Natural killer cell (primary cell): Measurements from ENCODE around the gene ACVR1. TPM values are rescaled to one million over a fixed set of nuclear protein-coding genes. Genes with fewer than 3 reads are reported as not detected.

Experiments used
- ATAC-seq, 3 donors: fragments of 150-1000 bp in 2 of 3; fragments of 200-7000 bp in 1 of 3; cut with Tn5 transposase; 1 replicate in 1 of 3; 2 replicates in 2 of 3; pipeline ENCODE4 v1.10.0; 2021; ENCODE audit warnings: mild to moderate bottlenecking in 2 of 3, moderate library complexity in 2 of 3
- DNase-seq, 2 donors: peaks; one replicate each; pipeline versions ENCODE4 v3.0.0 to v3.0.0-alpha.2; 2013 to 2021; ENCODE audit warnings: mixed read lengths in 1 of 2
- H3K27ac ChIP-seq: one replicate; pipeline ENCODE4 v1.5.1; 2013; ENCODE audit warnings: mild to moderate bottlenecking, low read length
- H3K27me3 ChIP-seq: one replicate; pipeline ENCODE4 v1.6.1; 2013; ENCODE audit warnings: low read length; ENCODE audit not compliant: control insufficient read depth, insufficient read depth
- H3K36me3 ChIP-seq: one replicate; pipeline ENCODE4 v1.6.1; 2013; ENCODE audit warnings: low read length; ENCODE audit not compliant: control insufficient read depth, insufficient read depth
- H3K4me1 ChIP-seq: one replicate; pipeline ENCODE4 v1.6.1; 2013; ENCODE audit warnings: low read length; ENCODE audit not compliant: control insufficient read depth, insufficient read depth
- H3K4me3 ChIP-seq: one replicate; pipeline ENCODE4 v1.5.1; 2013; ENCODE audit warnings: low read length
- H3K9me3 ChIP-seq: one replicate; pipeline ENCODE4 v1.6.1; 2013; ENCODE audit warnings: low read length; ENCODE audit not compliant: control insufficient read depth, insufficient read depth
- H3K27ac Mint-ChIP-seq, 2 donors: one replicate each; pipeline ENCODE4 v1.8.0; 2022; ENCODE audit warnings: mild to moderate bottlenecking in 2 of 2, mixed read lengths in 2 of 2, moderate library complexity in 1 of 2
- H3K27me3 Mint-ChIP-seq, 2 donors: one replicate each; pipeline ENCODE4 v1.8.0; 2022; ENCODE audit warnings: low read depth in 2 of 2, mixed read lengths in 2 of 2
- H3K36me3 Mint-ChIP-seq: one replicate; pipeline ENCODE4 v1.8.0; 2022; ENCODE audit warnings: mixed read lengths
- H3K4me1 Mint-ChIP-seq, 2 donors: one replicate each; pipeline ENCODE4 v1.8.0; 2022; ENCODE audit warnings: mixed read lengths in 2 of 2
- H3K4me3 Mint-ChIP-seq: one replicate; pipeline ENCODE4 v1.8.0; 2022; ENCODE audit warnings: mild to moderate bottlenecking, moderate library complexity, mixed read lengths
- H3K9me3 Mint-ChIP-seq, 2 donors: one replicate each; pipeline ENCODE4 v1.8.0; 2022; ENCODE audit warnings: mixed read lengths in 2 of 2
- CTCF ChIP-seq: fragments of 200-600 bp; IDR thresholded peaks from one replicate; pipeline ENCODE4 v1.8.0; 2022; ENCODE audit warnings: antibody characterized with exemption
- WGBS: methylation state at CpG from one replicate; pipeline ENCODE4 v1.1.7; 2013; ENCODE audit warnings: missing lambda C conversion rate; ENCODE audit not compliant: insufficient coverage; 5-methylcytosine and 5-hydroxymethylcytosine counted together
- intact Hi-C: fragments of 100-400 bp; cut with micrococcal nuclease; formaldehyde crosslinking; loops from one replicate; pipeline ENCODE4 v1.14.2; 2022
- total RNA-seq, 4 donors: library from RNA; stranded (reverse); fragments of 120-200 nt in 1 of 4; gene quantifications; one replicate each; pipeline versions ENCODE4 v1.2.3 to v1.2.4, GENCODE V29; 2013 to 2022

ACVR1 gene
- total RNA-seq, 3 donors from 2014 or later (not counting 1 experiment from before 2014, with no cell fraction given), result 3.3 to 6.9 (median 6.1) TPM

DNA sequence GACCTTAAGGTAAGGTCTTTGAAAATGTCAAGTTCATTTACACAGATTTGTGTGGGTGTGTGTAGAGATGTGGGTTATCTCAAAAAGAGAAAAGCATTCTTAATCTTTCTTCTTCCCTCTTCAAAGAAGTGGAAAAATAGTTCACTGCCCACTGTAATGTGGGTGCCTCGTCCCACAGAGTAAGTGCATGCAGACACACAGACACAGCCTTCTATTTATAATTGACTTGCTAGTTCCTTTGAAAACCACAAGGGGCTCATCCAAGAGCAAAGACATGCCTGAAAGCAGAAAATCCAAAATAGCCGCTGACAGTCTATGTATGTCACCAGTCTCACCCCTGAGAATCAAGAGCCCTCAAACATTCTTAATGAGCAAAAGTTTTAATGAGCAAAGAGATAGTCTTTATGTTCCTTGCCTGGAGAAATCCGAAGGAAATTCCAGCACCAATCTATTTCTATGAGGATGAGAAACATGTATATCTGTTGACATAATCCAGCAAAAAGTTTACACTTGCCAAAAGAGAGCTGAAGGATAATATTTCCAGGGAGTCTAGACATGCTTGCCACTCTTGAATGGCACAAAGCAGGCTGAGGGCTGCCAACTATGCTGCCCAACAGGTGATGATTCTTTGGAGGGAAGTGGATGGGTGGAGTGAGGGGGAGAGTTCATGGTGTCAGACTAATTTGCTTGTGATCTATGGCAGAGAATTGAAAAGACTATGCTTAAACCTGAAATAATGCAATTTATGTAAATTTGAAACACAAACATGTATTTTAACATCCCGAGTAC lies 93.9 kb downstream of the ACVR1 start:
- no peak overlapping the region for H3K27ac ChIP-seq
- H3K36me3 ChIP-seq, result peaks cover 5% of the 10 kb centered on the region
- WGBS, result 48% methylated on average over 2 of the region's 4 CpGs
- DNase-seq, result no peak
- no peaks in the 10 kb centered on the region for H3K9me3 ChIP-seq
- H3K27me3 Mint-ChIP-seq, result no peaks in the 10 kb centered on the region
- H3K4me1 Mint-ChIP-seq, result peaks cover 7 to 8% of the 10 kb centered on the region in 2 donors
- intact Hi-C loops, result no loop called here
- H3K9me3 Mint-ChIP-seq, result no peaks in the 10 kb centered on the region
- no peak for ATAC-seq
- H3K4me3 ChIP-seq, result no peak overlapping the region
- no peaks in the 10 kb centered on the region for H3K27me3 ChIP-seq
- no peak overlapping the region for H3K27ac Mint-ChIP-seq
- no peak overlapping the region for H3K4me3 Mint-ChIP-seq
- no peaks in the 10 kb centered on the region for H3K4me1 ChIP-seq
- TF ChIP-seq CTCF, result no peak
- no peaks in the 10 kb centered on the region for H3K36me3 Mint-ChIP-seq

DNA sequence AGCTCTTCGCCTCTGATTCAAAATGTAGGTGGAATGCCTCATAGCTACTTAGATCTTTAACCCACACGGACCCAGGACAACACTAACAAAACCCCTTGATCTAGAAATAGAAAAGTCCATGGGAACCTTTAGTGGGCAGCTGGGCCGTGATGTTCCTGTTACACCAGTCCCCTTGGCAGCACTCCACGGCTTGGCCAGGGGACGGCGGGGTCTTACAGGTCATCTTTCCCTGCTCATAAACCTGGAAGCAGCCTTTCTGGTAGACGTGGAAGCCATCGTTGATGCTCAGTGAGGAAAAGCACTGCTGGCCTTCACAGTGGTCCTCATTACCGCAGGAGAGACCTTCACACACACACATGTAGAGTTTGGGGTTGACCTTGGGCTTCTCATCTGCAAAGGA lies 95.9 kb downstream of the ACVR1 start:
- Histone ChIP-seq H3K27me3 (no peaks in the 10 kb centered on the region), H3K27ac (no peak overlapping the region), H3K4me1 (no peaks in the 10 kb centered on the region), H3K4me3 (no peak overlapping the region), H3K9me3 (no peaks in the 10 kb centered on the region), H3K36me3 (peaks cover 7% of the 10 kb centered on the region)
- Mint-ChIP-seq H3K27ac (no peak overlapping the region), H3K4me3 (no peak overlapping the region), H3K27me3 (no peaks in the 10 kb centered on the region), H3K36me3 (no peaks in the 10 kb centered on the region), H3K4me1 (peaks cover 7 to 8% of the 10 kb centered on the region in 2 donors), H3K9me3 (no peaks in the 10 kb centered on the region)
- intact Hi-C loops, result no loop called here
- ATAC-seq, result no peak
- TF ChIP-seq CTCF, result no peak
- DNase-seq, result no peak
- 84% methylated on average over 8 of the region's 9 CpGs for WGBS

GRCh38 chr2:157779794-157780193 lies 96.3 kb downstream of the ACVR1 start:
- DNase-seq (no peak), ATAC-seq (no peak)
- no peaks in the 10 kb centered on the region for H3K9me3 Mint-ChIP-seq
- H3K4me1 Mint-ChIP-seq, result peaks cover 7 to 8% of the 10 kb centered on the region in 2 donors
- intact Hi-C loops, result loop anchor here (5.0 kb wide), 1 partner anchor 233 kb away; no protein-coding TSS in a partner anchor
- H3K27ac ChIP-seq, result no peak overlapping the region
- no peaks in the 10 kb centered on the region for H3K27me3 ChIP-seq
- H3K4me1 ChIP-seq, result no peaks in the 10 kb centered on the region
- peaks cover 9% of the 10 kb centered on the region for H3K36me3 ChIP-seq
- H3K4me3 Mint-ChIP-seq, result no peak overlapping the region
- H3K27me3 Mint-ChIP-seq, result no peaks in the 10 kb centered on the region
- H3K4me3 ChIP-seq, result no peak overlapping the region
- no peak overlapping the region for H3K27ac Mint-ChIP-seq
- no peaks in the 10 kb centered on the region for H3K9me3 ChIP-seq
- TF ChIP-seq CTCF, result no peak
- no peaks in the 10 kb centered on the region for H3K36me3 Mint-ChIP-seq
- 0% methylated on average over 1 of the region's 2 CpGs for WGBS
